GM23338 (cell line): ENCODE data around the gene CDH8.

ENCODE experiments used
- CTCF ChIP-seq, 2 experiments: fragments of 200-600 bp in 1 of 2; sonication (generic) in 1 of 2; conservative IDR thresholded peaks; 2 replicates each; pipeline versions ENCODE4 v1.5.1 to v1.6.1; 2016 to 2017; ENCODE audit warnings: antibody characterized with exemption in 2 of 2, low read depth in 2 of 2, mild to moderate bottlenecking in 2 of 2, moderate library complexity in 1 of 2
- EZH2 ChIP-seq: fragments of 200-600 bp; sonication (generic); IDR thresholded peaks from one replicate; pipeline ENCODE4 v1.8.0; 2017; ENCODE audit warnings: antibody characterized with exemption, mild to moderate bottlenecking, low read depth; ENCODE audit not compliant: unreplicated experiment
- EZH2phosphoT487 ChIP-seq: fragments of 200-600 bp; sonication (generic); IDR thresholded peaks from one replicate; pipeline ENCODE4 v1.8.1; 2018; ENCODE audit warnings: antibody characterized with exemption; ENCODE audit not compliant: unreplicated experiment
- JUNB ChIP-seq: IDR thresholded peaks from one replicate; pipeline ENCODE4 v1.6.1; 2016; ENCODE audit warnings: antibody characterized with exemption; ENCODE audit not compliant: unreplicated experiment
- POLR2AphosphoS5 ChIP-seq: IDR thresholded peaks from 2 replicates; pipeline ENCODE4 v1.6.1; 2016; ENCODE audit warnings: antibody characterized with exemption, low read depth
- REST ChIP-seq: IDR thresholded peaks from one replicate; pipeline ENCODE4 v1.6.1; 2018; ENCODE audit warnings: antibody characterized with exemption; ENCODE audit not compliant: unreplicated experiment
- ZNF114 ChIP-seq: fragments of 250-450 bp; sonication (Bioruptor Pico); IDR thresholded peaks from 2 replicates; pipeline ENCODE4 v1.5.0; 2020; ENCODE audit warnings: mild to moderate bottlenecking, moderate library complexity
- ZNF331 ChIP-seq: fragments of 250-450 bp; sonication (Bioruptor Pico); IDR thresholded peaks from 2 replicates; pipeline ENCODE4 v1.5.0; 2020; ENCODE audit warnings: low read depth, mild to moderate bottlenecking, moderate library complexity
- TF ChIP-seq, protein P1 (sequence below): fragments of 250-450 bp; sonication (Bioruptor Pico); IDR thresholded peaks from 2 replicates; pipeline ENCODE4 v1.5.0; 2020; ENCODE audit warnings: mild to moderate bottlenecking, moderate library complexity

GRCh38 chr16:62010186-62010585 is 26.1 kb downstream of the CDH8 start:
- TF ChIP-seq CTCF (conservative IDR thresholded peaks at IDR 0.05; ENCODE audit: low read depth in 2 of 2) (no peak), EZH2phosphoT487 (no peak), REST (no peak), ZNF114 (CRISPR knock-in tag) (no peak), EZH2 (no peak), POLR2AphosphoS5 (no peak), ZNF331 (no peak), JUNB (no peak)
- TF ChIP-seq, protein P1, sequence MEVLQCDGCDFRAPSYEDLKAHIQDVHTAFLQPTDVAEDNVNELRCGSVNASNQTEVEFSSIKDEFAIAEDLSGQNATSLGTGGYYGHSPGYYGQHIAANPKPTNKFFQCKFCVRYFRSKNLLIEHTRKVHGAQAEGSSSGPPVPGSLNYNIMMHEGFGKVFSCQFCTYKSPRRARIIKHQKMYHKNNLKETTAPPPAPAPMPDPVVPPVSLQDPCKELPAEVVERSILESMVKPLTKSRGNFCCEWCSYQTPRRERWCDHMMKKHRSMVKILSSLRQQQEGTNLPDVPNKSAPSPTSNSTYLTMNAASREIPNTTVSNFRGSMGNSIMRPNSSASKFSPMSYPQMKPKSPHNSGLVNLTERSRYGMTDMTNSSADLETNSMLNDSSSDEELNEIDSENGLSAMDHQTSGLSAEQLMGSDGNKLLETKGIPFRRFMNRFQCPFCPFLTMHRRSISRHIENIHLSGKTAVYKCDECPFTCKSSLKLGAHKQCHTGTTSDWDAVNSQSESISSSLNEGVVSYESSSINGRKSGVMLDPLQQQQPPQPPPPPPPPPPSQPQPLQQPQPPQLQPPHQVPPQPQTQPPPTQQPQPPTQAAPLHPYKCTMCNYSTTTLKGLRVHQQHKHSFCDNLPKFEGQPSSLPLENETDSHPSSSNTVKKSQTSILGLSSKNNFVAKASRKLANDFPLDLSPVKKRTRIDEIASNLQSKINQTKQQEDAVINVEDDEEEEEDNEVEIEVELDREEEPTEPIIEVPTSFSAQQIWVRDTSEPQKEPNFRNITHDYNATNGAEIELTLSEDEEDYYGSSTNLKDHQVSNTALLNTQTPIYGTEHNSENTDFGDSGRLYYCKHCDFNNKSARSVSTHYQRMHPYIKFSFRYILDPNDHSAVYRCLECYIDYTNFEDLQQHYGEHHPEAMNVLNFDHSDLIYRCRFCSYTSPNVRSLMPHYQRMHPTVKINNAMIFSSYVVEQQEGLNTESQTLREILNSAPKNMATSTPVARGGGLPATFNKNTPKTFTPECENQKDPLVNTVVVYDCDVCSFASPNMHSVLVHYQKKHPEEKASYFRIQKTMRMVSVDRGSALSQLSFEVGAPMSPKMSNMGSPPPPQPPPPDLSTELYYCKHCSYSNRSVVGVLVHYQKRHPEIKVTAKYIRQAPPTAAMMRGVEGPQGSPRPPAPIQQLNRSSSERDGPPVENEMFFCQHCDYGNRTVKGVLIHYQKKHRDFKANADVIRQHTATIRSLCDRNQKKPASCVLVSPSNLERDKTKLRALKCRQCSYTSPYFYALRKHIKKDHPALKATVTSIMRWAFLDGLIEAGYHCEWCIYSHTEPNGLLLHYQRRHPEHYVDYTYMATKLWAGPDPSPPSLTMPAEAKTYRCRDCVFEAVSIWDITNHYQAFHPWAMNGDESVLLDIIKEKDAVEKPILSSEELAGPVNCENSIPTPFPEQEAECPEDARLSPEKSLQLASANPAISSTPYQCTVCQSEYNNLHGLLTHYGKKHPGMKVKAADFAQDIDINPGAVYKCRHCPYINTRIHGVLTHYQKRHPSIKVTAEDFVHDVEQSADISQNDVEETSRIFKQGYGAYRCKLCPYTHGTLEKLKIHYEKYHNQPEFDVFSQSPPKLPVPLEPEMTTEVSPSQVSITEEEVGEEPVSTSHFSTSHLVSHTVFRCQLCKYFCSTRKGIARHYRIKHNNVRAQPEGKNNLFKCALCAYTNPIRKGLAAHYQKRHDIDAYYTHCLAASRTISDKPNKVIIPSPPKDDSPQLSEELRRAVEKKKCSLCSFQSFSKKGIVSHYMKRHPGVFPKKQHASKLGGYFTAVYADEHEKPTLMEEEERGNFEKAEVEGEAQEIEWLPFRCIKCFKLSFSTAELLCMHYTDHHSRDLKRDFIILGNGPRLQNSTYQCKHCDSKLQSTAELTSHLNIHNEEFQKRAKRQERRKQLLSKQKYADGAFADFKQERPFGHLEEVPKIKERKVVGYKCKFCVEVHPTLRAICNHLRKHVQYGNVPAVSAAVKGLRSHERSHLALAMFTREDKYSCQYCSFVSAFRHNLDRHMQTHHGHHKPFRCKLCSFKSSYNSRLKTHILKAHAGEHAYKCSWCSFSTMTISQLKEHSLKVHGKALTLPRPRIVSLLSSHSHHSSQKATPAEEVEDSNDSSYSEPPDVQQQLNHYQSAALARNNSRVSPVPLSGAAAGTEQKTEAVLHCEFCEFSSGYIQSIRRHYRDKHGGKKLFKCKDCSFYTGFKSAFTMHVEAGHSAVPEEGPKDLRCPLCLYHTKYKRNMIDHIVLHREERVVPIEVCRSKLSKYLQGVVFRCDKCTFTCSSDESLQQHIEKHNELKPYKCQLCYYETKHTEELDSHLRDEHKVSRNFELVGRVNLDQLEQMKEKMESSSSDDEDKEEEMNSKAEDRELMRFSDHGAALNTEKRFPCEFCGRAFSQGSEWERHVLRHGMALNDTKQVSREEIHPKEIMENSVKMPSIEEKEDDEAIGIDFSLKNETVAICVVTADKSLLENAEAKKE = no peak
